Stimulated activated CD4-positive, alpha-beta T cell treated with anti-CD3 and anti-CD28 coated beads, Interleukin-4, amount 100 ng/mL, for 1 hour (primary cell): ENCODE data around the gene ALAD.
"Not testable (repeated sequence)": the region's sequence is repeated elsewhere in the genome, so short reads cannot be mapped to it uniquely, and the experiment has no call there.

ENCODE experiments used
- DNase-seq: peaks from one replicate; pipeline ENCODE4 v3.0.0-alpha.2; 2020

Gene ALAD

DNA sequence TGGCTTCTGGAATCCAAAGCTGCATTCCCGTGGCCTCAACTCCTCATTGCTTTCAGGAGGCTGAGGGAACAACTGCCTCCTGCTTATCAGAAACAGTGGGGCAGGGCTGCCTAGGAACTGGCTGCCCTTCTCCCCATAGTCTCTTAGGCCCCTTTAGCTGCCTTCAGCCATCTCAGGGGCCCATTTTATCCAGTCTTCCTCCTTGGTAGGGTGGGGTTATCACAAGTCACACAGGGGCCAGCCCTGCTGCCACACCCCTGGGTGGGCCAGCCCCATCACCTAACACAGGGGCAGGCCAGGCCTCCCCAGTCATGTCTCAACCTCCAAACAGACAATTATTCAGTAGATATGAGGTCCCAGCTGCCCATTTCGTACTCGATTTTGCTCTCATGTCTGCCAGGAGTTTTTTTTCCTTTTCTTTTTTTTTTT is 3.9 kb downstream of the ALAD start:
- DNase-seq, result no peak

DNA sequence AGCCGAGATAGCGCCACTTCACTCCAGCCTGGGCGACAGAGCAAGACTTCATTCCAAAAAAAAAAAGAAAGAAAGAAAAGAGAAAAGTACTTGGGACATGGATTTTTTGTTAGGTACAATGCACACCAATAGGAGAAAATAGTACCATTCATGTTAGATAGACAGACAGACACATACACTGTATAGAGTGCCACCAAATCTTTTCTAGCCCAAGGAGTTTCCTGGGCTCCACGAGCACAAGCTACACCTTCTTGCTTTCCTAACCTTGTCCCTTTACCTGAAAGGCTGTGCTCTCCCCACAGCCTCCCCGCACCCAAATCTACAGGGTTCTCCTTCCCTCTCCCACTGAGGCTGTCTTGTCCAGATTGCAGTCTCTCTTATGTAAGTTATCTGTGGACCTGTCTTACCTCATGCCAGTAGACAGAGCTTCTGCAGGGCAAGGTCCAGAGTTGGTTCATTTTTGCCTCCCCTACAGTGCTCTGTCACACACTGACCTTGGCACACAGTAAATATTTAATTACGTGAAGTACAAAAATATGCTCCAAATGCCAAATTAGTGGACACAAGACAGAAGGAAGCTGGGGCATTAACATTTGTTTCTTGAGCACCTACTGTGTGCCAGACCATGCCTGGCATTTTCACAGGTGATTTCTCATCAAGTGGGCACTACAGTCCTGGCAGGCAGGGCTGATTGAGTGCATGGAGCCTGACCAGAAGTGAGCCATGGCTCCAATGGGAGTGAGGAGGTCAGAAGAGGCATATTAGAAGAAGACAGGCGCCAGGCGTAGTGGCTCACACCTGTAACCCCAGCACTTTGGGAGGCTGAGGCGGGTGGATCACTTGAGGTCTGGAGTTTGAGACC is 5.9 kb downstream of the ALAD start:
- DNase-seq, result no peak

DNA sequence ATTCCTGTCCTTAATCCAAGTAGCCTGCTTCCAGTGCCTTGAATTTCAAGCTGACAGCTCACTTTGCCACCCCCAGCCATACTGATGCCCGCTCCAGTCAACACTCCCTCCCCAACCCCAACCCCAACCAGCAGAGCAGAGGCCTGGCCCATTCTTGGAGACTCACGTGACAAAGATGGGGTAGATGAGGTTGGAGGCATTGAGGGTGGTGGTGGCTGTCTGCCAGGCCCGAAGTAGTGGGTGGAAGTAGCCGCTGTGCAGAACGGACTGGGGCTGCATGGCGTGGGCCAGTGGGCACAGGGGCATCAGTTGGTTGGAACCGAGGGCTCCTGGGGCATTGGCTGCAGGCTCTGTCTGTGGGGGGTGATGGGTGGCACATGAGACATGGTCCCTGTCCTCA is 7.8 kb downstream of the ALAD start:
- no peak for DNase-seq

DNA sequence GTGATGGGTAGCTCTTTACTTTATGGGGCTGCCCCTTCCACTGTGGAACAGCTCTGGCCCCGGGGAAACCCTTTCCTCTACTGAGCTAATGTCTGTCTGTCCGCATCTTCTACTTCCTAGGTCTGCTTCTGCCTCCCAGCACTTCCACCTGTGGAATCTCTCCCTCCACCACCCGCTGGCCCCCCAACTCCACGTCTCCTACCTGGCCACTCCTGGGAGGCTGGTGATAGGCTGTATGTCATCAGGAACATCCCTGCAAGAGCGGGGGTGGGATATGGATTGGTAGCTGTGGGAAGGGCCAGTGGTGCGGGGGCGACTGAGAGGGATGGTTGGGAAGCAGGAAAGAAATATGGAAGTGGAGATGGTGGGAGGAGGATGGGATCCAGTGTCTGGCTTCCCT is 9.2 kb downstream of the ALAD start:
- DNase-seq, result no peak

DNA sequence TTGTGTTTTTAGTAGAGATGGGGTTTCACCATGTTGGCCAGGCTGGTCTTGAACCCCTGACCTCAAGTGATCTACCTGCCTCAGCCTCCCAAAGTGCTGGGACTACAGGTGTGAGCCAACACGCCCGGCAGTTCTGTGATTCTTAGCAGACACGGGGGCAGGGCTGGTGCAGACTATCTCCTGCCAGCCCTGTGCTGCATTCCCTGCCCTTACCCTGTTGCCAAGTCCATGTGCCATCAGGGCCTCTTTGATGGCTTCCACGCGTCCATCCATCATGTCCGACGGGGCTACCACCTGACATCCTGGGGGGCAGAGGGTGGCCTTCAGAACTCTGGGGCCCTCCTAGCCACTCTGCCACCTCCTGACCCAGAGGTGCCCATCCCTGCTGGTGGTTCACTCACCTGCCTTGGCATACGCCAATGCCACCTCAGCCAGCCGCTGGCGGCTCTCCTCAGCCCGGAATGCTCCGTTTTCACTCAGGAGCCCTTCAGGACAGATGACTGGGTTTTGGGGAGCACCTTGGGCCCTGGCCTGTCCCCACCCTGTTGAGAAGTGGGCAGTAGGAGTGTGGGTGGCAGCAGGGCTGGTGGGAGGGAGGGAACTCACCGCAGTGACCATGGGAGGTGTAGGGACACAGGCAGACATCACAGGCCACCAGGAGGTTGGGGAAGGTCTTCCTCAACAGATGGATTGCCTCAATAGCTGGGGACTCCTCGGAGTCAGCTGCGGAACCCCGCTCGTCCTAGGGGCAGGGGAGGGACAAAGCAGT is 10.7 kb downstream of the ALAD start:
- no peak for DNase-seq

DNA sequence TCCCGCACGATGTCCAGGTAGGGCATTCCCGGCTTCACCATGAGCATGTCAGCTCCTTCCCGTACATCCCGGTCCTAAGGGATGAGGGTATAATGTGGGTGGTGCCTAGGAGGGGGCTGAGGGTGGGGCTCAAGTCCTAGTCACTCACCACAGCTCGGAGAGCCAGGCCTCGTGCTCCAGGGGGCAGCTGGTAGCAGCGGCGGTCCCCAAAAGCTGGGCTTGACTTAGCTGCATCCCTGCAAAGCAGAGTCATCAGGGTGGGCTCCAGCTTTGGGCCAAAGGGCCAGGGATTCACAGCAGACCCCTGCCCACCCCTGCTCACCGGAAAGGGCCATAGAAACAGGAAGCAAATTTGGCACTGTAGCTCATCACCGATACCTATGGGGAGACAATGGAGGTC is 11.6 kb downstream of the ALAD start:
- no peak for DNase-seq

DNA sequence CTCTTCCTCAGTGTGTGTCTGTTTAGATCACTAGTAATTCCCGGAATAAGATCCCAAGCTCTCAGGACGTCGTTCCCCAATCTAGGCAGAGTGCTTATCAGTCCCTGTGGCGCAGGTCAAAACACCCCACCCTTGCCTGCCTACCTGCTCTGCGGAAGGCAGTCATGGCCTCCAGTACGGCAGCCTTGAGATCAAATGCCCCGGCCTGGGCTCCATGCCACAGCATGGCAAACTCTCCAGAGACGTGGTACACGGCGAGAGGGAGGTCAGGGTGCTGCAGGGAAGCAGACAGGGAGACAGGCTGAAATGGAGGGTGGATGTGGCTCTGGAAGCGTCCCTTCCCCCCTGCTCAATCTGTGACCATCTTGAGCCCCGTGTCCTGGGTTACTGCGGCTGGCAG is 12.3 kb downstream of the ALAD start:
- DNase-seq, result no peak

DNA sequence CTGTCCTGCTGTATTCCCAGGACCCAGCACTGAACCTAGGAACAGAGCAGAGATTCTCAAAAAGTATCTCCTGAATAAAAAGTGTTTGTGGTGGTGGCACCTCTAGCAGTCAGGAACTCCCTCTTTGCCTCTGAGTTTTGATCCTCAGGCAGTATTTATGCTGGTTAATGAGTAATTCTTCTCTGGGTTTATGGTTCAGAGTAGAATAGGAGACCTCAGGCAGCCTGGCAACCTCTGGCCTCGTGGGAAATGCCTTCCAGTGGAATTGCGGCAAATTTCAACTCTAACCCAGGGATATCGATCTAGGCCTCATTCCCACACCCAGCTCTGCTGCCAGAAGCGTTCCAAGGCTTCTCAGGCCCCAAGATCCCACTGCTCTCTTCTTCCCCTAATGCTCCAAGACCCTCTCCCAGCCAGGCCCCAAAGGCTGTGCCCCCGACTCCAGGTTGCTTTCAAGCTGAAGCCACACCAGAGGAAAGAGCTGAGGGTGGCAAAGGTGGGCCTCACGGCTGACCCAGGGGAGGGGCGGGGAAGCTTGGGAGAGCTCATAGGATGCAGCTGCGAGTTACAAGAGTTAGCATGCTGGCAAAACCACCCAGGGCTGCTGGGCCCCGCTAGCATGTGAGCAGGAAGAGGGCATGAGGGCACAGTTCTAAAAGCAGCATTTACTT is 13.4 kb downstream of the ALAD start:
- no peak for DNase-seq

DNA sequence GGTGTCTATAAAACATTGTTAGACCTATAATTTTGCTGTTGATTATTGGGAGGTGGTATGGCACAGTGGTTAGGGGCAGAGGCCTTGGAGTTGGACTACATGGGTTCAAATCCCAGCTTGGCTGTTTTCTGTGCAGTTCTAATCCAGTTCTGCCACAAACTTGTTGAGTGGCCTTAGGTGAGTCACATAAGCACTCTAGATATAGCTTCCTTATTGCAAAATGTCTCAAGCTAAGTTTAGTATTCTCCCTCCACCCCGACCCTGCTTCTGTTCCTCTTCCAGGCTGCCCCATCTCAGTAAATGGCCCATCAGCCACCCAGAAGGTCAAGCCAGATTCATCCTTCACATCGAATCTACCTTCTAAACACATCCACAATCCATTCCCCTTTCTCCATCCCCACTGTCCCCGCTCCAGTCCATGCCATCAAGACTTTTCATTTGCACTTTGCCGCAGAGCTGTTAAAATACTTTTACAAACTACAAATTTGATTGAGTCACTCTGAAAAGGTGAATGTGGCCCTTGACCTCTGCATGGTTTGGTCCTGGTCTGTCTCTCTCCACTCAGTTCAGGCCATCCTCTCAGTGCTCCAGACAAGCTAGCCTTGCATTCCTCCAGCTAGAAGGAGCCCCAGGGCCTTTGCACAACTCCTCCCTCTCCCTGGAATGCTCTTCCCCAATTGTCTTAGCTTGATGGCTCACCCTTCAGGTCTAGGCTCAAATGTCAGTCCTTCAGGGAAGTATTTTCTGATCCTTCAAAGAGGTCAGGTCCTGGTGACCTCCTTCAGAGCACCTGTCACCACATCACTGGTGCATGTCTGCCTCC is 14.3 kb downstream of the ALAD start:
- no peak for DNase-seq

DNA sequence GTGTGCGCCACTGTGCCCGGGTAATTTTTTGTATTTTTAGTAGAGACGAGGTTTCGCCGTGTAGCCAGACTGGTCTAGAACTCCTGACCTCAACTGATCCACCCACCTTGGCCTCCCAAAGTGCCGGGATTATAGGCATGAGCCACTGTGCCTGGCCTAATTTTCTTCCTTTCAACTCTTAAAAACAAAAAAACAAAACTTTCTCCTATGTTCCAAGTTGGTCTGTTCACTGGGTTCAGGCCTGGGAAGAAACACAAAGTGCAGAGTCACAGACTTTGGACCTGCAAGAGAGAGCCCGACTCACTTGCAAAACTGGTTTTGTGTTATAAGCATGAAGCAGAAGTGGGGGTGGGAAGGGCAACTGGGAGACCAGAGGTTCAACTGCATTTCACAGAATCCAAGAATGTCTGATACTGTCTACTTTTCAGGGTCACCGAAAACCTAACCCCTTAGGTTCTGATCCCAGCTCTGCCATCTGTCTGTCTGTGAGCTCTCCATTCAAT is 19.1 kb downstream of the ALAD start:
- DNase-seq, result no peak

DNA sequence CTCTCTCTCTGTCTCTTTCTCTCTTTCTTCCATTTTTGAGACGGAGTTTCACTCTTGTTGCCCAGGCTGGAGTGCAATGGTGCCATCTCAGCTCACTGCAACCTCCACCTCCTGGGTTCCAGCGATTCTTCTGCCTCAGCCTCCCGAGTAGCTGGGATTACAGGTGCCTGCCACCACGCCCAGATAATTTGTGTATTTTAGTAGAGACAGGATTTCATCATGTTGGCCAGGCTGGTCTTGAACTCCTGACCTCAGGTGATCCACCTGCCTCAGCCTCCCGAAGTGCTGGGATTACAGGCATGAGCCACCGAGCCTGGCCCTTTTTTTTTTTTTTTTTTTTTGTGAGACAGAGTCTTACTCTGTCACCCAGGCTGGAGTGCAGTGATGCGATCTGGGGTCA is 19.6 kb downstream of the ALAD start:
- not testable (repeated sequence) for DNase-seq

DNA sequence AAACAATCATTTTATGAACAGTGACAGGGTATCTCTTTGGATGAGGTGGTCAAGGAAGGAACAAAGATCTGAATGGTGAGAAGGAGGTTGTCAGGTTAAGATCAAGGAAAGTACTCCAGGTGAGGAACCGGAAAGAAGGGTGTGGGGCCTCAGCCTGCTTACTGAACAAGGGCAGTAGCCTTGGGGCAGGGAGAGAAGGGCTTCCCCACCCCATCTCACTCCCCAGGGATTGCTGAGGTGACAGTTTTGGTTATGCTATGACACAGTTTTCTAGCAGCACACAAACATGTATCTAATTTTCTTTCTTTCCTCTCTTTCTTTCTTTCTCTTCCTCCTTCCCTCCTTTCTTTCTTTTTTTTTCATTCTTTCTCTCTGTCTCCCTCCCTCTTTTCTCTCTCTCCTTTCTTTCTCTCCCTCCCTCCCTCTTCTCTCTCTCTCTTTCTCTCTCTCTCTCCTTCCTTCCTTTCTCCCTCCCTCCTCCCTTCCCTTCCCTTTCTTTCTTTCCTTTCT is 20.2 kb downstream of the ALAD start:
- no peak for DNase-seq

DNA sequence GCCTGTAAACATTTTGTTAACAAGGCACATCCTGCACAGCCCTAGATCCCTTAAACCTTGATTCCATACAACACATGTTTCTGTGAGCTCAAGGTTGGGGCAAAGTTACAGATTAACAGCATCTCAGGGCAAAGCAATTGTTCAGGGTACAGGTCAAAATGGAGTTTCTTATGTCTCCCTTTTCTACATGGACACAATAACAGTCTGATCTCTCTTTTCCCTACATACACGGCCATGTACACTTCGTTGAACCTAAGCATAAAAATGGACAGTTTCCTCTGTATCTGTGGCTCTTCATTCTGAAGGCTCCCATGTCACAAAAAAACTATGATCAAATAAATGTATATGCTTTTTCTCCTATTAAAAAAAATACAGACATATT is 21.3 kb downstream of the ALAD start:
- DNase-seq, result not testable (repeated sequence)

DNA sequence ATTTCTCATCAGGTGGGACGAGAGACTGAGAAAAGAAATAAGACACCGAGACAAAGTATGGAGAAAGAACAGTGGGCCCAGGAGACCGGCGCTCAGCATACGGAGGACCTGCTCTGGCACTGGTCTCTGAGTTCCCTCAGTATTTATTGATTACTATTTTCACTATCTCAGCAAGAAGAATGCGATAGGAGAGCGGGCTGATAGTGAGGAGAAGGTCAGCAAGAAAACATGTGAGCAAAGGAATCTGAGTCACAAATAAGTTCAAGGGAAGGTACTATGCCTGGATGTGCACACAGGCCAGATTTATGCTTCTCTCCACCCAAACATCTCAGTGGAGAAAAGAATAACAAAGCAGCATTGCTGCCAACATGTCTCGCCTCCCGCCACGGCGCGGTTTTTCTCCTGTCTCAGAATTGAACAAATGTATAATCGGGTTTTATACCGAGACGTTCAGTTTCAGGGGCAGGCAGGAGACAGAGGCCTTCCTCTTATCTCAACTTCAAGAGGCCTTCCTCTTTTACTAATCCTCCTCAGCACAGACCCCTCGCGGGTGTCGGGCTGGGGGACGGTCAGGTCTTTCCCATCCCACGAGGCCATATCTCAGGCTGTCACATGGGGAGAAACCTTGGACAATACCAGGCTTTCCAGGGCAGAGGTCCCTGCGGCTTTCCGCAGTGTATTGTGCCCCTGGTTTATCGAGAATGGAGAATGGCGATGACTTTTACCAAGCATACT is 21.8 kb downstream of the ALAD start:
- not testable (repeated sequence) for DNase-seq

DNA sequence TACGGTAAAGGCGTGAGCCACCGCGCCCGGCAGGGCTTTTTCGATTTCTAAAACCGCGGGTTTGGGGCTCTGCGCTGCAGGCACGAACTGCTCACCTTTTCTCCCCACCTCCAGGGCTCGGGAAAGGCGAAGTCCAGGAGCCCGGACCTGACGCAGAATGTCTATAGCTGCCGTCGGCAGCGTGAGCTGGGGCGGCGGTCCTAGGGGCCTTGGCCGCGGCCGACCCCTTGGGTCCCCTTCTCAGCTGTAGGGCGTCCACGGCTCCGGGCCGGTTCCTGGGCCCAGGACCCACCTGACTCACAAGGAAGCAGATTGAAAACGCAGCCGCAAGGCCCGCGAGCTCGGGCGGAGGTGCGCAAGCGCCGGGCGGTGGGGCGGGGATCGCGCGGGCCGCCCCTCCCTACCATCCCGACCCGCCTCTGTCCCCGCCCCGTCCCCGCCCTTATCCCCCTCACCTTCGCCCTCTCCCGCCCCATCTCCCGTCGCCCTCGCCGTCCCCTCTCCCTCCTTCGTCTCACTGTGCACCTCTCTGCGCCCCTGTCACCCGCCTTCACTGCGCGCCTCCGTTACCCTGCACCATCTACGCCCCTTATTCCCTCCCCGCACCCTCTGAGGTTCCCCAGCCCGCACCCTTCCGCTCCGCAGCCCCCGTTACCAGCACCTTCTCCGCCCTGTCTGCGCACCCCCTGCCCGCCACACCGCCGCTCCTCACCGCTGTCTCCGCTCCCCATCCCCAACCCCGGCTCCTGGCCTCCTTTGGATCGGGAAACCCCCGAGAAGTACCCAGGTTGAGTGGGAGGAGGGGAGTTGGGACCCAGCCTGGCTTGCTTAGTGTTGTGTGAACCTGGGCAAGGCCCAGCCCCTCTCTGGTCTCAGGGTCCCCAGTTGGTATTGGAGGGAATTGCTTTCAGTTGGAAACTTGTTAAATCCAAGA is 24.2 kb downstream of the ALAD start, which contains the start of gene HDHD3:
TSS of gene HDHD3 (minus strand) at position 353 of the 934 bp plus-strand sequence. CDS start 2,632 bp downstream, outside the sequence.
- DNase-seq, result peak; percentile 78

DNA sequence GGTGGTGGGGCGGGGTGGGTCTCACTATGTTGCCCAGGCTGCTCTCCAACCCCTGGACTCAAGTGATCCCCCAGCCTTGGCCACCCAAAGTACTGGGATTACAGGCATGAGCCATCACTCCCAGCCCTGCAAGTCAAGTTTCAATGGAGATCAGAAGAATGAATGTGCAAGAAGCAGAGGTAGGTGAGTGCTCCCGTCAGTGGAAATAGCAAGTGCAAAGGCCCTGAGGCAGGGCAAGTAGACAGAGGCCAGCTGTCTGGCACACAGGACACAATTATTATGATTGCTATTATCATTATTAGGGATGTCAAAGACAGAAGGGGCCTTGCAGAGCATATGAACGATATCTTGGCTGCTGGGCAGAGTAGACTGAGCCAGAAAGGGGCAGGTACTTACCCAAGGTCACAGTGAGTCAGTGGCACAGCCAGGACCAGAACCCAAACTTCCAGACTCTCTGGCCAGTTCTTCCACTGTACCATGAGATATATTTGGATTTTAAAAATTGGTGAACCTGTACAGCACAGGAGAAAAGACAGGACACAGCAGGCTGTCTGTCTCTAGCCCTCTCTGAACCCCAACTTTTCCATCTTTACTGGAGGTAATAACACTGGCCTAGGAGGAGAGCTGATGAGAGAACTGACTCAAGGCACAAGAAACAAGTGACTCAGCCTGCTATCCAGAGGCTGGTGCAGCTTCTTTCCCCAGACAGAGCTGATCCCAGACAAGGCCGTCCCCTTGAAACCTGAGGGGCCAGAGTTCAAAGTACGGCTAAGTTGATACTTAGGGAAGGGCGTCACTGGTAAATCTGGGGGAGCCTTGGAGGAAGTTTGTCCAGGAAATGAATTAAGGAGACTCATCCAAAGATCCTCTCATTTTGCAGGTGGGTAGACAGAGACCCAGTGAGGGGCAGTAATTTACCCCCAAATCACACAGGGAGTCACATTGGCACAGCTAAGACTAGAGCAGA is 25.7 kb downstream of the ALAD start:
- DNase-seq, result no peak

DNA sequence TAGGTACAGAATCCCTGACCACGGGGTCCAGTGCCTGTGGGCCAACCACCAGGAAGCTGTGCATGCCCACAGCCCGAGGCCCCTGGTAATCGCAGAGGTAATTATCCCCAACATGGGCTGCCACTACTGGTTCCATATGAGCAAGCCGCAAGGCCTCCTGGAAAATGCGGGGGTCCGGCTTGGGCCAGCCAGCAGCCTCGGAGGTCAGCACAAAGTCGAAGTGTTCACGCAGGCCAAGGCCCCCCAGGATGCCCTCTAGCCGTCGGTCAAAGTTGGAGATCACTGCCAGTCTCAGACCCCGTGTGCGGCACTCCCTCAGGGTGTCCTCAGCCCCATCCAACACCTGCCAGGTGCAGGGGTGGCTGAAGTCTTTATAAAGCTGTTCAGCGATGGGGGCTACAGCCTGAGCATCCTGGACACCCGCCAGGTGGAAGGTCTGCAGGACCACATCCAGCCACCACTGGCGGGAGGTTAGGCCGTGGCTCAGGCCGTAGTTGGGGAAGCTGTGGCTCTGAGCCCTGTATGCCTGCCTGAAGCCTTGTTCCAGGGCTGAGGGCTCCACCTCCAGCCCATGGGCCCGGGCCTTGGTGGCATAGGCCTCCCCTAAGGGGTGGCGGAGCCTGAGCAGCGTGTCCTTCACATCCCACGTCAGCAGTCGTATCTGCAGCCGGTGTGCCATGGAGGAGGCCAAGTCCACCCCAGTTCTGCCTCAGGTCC is 27.2 kb downstream of the ALAD start:
- no peak for DNase-seq

DNA sequence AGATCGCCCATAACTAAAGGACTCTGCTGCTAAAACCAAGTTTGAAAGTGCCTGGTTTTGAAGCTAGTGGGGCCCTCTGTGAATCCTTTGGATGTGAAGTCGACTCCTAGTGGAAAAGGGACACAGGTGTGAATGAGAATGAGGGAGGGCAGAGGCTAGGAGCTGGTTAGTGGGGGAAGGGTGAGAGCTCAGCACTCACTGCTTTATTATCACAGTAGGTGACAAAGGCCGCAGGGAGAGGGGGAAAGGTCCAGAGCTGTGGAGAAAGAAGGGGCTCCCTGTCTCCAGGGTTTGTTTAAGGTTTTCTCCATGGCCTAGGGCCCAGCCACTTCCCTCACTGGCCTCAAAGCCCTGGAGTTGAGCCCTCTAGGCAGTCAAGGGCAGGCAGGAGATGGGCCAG is 27.8 kb downstream of the ALAD start:
- DNase-seq, result no peak
